NCI-H524 treated with DMSO at 0.1 percent for 48 hours (cell line): ENCODE results near the gene ZSWIM9.

Source experiments
- DNase-seq: peaks from one replicate; lab custom pipeline; 2025; lab: John Stamatoyannopoulos, UW

ZSWIM9 gene

DNA sequence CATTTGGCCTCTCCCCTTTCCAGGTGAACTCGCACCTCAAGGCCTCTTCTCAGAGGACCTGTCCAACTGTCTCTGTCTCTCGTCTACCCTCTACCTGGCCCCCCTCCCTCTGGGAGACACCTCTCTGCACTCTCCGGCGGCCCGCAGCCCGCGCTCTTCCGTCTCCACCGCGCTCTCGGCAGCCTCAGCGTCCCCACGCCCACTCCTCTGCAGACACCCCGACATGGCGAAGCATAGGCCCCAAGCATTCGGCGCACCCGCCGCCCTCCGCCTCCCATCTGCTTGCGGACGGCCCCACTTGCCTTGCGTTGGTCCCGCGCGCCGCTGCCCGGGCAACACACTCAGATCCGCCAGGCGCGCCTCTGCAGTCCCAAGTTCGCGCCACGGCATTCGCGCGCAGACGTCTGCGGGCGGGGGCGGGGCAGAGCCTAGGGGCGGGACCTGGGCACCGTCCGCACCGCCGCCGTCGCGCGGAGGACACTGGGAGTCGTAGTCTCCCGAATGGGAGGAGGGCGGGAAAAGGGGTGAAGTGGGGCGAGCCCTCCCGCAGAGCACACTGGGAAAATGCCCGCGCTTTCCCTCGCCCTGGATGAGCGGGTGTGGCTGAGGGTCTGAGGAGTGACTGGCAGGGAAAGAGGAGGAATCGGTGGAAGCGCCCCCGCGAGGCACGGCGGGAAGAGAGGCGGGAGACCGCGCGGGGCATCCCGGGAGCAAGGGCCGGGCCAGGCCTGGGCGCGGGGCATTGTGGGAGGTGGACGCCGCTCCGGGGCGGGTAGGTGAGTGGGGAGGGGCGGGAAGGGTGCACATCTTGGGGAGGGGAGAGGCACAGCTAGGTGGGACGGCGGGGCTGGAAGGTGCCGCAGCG is at the start of gene ZSWIM9, which contains the start of gene LIG1:
ZSWIM9 (plus strand) TSS at position 742 of the 865 bp plus-strand sequence. CDS start 1,123 bp downstream, outside the sequence.
LIG1 (minus strand) TSS at position 406 of the 865 bp plus-strand sequence. CDS start 4,778 bp downstream, outside the sequence.
- peak; percentile 94 for DNase-seq

DNA sequence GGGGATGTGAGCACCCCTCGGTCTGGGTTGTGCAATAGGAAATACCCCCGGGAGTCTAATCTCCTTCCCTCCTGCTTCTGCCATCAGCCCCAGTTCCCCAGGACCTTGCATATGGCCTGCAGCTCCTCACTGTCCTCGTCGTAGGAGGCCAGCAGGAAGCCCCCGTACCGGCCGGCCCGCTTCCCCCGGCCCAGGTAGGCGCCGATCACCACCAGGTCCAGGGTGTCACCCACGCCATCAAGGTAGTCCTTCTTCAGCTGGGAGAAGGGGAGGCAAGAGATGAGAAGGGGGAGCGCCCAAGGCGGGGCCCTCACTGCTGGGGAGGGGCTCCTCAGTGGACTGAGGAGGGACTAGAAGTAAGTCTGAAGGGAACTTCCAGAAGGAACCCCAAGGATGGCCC is 49.4 kb upstream of the ZSWIM9 start:
- DNase-seq = no peak

DNA sequence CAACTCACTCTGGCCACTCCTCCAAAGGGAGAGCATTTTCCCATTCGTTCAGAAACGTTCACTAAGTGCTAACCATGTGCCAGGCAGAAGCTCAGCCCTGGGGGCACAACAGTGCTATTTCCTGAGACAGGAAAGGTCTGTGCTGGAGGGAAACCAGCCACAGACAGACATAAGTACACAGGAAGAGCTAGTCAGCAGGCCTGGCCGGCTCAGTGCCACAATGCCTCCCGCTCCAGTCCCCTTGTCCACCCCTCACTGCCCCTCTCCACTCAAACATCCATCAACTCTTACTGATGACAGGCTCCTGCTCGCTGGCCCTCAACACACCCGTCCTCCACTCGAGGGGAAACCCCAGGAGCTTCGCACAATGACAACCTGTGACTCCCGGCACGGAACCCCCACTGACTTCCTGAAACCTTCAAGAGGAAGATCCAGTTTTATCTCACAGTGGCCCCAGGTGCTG is 48.5 kb upstream of the ZSWIM9 start:
- DNase-seq = no peak

DNA sequence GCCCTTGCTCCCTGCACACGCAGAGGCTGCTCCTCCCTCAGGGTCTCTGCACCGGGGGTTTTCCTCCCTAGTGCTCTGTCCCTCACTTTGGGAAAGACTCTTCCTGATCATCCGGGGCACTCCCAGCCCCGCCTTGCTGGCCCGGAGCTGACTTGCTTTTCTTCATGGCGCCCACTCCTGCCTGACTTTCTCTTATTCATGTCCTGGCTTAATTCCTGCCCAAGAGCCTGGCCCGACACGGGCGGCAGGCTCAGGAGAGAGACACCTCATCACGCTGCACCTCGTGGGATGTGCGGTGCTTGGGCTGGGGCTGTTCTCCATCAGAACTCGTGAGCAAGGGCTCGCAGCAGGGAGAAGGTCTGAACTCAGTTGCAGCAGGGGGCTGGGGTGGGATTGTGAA is 48.1 kb upstream of the ZSWIM9 start:
- DNase-seq = no peak

DNA sequence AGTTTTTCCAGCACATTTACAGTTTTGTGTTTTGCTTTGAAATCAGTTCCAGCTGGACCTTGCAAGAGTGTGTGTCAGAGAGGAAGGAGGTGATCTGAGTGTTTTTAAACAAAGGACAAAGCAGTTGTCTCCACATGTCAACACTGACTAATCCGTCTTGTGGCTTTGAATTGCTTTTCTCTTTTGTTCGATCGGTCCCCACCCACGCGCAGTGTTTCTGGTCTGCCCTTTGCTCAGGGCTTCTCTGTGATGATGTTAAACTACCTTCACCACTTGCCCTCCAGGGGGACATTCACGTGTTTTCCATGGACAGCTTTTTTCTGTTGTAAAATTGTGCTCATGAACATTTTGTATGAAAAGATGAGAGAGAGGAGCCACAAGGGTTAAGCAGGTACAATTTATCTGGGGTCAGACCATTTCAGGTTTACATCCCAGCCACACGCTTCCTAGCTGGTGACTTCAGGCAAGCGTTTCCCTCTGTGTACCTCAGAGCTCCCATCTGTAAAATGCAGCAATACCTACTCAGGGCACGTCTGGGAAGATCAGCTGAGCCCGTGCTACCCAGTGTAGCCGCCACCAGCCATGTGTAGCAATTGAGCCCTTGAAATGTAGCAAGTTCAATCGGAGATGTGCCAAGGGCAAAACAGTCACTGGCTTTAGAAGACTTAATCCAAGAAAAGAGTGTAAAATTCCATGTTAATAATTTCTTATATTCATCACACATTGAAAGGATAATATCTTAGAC is 46.4 kb upstream of the ZSWIM9 start:
- no peak for DNase-seq

DNA sequence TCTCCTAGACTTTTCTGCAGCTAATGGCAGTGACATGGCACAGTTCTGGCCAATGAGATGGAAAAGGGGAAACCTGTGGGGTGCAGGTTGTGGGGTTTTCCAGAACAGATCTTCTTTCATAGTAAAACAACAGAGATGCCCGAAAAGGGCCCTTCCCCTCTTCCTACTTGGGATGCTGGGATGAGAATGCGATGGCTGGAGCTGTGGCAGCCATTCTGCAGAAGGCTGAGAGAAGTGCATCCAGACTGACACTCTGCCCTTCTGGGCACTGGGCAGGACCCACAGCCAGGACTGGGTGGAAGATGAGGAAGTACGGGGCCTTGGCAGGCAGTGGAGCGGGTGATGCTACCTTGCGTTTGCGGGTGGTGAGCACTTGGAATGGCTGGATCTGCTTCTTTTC is 42.9 kb upstream of the ZSWIM9 start:
- DNase-seq = no peak

DNA sequence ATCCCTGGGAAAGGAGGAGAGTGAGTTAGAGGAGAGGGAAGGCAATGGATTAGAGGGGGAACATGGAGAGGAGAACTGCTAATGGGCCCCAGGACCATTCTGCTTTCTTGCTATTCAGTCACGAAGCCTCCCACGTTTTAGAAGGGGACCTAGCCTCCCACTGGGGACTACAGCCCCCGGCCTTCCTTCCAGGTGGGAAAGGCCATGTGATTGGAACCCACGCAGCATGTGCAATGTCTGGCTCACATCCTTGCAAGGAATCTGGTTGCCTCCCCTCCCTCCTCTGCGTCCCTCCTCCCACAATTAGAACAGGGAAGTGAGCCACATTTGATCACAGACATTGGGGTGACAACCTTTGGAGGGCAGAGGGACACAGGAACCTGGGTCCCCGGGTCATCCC is 37.4 kb upstream of the ZSWIM9 start:
- DNase-seq = no peak

DNA sequence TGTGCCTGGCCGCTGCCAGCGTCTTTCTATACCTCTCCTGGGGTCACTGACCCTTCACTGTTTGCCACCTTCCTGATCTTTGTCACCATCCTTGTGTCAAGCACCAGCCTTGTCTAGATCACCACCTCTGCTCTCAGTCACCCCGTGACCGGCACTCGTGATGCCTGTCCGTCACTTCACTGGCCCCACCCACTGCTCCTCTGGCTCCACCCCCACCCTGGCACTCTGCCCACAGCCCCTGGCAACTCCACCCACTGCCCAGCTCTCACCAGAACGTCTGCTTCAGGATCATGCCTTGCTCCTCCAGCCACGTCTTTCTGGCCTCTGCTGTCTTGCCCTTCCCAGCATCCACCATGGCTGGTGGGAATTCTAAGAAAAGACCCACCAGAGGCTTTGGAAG is 35.1 kb upstream of the ZSWIM9 start:
- no peak for DNase-seq

DNA sequence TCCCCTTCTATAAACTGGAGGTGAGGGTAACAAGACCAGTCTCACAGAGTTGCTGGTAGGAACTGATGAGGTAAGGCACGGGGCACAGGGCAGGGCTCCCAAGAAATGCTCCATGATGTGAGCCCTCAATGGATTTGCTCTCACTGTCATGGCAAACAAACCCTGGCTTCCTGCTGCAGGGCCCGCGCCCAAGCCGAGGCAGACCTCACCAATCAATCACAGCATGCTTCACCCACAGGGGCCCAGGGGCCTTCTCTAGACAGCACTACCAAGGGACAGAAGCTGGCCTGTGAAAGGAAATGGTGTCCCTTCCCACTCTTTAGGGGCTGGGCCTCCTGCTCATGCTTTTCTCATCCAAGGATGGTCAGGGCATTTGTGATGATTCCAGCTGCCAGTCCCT is 33.9 kb upstream of the ZSWIM9 start:
- DNase-seq = no peak

DNA sequence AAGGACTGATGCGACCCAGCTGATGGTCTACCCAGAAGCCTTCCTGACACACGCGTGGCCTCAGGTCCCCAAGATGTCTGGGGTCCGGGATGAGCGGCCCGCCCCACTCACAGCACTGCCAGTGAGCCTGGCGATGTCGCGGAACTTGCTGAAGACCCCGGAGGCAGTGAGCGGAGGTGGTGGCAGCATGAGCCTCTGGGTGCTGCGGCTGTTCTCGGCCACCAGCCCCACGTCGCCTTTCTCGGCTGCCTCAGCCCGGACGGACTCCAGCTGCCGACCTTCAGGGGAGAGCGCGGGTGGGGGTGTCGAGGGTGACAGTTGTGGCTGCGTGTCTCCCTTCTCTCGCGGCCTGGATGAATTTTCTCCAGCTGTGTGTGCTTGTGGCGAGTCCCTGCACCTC is 33.1 kb upstream of the ZSWIM9 start:
- no peak for DNase-seq

DNA sequence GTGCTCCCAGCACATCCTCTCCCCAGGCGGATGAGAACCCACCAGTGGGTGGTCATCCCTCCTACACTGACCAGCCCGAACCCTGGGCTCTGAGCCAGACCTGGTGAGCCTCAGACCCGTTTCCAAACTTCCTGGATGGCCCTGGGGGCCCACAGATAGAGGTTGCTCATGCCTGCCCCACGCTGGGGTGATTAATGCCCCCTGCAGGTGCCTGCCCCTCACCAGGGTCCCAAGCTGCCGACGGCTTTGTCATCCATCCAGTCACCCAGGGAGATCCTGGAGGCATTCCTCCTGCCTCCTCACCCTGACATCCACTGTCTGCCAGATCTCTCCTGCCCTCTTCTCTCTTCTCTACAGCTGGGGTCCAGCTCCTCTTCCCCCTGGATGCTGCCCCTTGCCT is 31.4 kb upstream of the ZSWIM9 start:
- DNase-seq = no peak

DNA sequence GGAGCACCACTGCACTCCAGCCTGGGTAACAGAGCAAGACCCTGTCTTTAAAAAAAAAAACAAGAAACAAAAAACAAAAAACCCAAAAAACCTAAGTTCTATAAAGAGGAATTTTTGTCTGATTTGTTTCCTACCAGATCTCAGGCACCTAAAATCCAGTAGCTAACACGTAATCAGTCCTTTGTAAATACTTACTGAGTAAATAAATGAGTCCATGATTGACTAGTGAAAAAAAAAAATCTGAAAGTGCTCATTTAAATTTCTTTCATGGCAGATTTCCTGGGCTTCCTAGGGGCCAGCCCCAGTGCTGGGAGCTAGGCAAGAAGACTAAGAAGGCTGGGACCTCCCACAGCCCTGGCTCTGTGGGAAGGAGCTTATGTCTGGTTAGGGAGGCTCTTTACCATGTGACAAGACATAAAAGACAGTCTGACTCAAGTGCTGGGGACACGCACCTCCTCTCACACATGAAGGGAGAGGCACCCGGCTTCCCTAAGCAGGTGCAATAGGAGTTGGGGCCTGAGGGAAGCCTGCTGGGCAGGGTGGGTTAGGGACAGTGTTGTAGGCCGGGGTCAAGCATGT is 22.8 kb upstream of the ZSWIM9 start:
- no peak for DNase-seq

DNA sequence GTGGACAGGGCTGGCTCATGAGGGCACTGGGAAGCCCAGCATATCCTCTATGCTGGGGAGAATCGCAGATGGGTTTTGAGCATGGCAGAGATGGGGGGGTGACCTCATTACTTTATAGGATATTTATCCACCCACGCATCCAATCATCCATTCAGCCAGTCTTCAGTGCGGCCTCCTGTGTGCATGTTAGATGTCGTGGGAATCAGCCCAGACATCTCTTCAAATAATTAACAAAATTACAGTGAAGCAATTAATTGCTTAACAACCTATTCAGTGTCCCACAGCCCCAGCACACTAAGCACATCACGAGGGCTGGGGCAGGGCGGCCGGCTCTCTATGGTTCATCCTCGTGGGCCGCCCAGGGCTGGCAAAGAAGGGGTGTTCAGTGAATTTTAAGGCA is 21.9 kb upstream of the ZSWIM9 start:
- DNase-seq = no peak

DNA sequence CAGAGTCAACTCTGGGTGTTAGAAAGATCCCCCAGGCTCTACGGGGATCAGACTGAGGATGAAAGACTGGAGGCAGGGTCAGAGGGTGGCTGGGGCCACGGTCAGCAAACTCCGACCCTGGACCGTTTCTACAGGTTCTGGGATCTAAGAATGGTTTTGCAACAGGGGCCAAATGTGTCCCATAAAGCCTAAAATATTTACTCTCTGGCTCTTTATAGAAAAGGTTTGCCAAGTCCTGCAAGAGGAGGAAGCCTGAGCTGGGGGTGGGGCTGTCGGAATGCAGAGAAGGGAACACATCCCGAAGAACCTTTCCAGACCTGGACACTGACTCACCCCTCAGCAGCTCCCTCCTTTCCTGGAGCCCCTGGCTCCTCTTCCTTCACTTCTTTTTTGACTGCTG is 21.1 kb upstream of the ZSWIM9 start:
- DNase-seq = no peak

DNA sequence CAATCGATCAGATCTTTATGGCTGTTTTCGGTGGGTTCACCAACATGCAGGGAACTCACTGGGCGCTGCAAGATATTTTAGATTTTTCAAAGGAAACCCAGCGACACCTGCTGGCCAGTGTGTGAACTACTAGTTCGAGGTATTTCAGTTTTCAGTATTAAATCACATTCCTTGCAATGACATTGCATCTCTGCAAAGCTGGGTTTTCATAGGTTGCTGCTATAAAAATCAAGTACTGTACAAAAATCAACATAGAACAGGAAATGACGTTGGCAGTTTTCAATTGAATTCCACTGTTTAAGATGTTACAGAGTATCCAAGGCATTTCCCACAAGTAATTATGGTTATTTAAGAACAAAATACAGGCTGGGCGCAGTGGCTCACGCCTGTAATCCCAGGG is 17.9 kb upstream of the ZSWIM9 start:
- no peak for DNase-seq

DNA sequence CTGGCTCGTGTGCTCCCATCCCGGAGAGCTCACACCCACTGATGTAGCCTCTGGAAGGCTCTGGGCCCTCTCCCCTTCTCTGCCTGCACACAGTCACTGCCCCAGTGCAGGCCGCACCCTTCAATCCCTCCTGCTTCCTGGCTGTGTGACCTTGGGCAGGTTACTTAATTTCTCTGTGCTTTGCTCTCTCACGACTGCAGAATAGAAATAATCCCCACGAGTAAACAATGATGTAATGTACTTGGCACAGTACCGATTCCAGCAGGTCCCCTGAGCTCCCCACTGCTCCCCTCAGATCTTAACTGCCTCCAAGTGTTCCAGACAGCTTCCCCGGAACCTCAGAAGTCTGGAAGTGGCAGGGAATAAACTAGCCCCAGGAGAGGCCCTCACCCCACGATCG is 16.5 kb upstream of the ZSWIM9 start:
- DNase-seq = no peak

DNA sequence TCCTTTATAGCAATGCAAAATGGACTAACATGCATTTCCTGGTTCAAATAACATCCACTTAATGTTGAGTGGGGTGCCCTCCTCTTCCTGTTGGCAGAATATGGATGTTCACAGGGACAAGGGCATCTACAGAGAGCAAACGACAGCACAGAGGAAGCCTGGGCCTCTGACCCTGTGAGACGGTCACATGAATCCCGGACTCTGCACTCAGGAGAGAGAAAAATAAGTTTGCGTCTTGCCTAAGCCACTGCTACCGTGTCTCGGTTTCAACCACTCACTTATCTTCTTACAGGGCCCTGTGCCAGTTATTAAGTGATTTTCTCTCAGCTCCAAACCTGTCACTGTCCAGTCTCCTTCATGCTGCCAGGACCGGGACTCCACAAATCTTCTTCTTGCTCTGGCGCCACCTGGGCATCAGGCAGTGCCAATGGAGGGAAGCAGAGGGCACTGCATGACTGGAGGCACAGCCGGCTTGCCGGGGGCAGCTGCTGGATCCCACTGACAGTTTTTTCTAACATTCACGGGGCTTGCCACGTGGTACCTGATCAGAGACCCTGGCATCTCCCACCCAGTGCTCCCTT is 12.2 kb upstream of the ZSWIM9 start:
- DNase-seq = no peak

DNA sequence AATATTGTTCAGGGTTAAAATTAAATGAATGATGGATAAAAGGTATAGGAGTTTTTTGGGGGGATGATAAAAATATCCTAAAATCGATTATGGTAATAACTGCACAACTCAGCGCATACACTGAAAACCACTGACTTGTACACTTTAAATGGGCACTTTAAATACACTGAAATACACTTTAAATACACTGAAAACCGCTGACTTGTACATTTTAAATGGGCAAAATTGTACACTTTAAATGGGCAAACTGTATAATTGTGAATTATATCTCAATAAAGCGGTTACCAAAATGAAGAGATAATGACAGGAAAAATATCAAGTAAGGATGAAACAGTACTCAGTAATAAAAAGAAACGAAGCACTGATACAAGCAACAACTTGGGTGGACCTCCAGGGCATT is 1.8 kb upstream of the ZSWIM9 start:
- no peak for DNase-seq

DNA sequence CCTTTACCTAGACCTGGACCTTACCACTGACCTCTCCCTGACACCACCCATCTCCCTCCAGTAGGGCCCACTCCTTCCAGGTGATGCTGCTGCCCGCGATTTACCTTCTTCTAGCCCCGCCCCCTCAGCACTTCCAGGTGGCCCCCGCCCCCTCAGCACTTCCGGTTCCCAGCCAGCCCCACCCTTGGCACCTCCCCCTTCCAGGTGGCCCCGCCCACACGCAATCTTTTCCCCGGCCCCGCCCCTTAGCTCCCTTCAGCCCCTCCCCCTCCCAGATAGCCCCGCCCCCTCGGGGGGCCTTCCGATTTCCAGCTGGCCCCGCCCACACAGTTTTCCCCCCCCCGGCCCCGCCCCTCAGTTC is 922 bp upstream of the ZSWIM9 start:
- DNase-seq = no peak

DNA sequence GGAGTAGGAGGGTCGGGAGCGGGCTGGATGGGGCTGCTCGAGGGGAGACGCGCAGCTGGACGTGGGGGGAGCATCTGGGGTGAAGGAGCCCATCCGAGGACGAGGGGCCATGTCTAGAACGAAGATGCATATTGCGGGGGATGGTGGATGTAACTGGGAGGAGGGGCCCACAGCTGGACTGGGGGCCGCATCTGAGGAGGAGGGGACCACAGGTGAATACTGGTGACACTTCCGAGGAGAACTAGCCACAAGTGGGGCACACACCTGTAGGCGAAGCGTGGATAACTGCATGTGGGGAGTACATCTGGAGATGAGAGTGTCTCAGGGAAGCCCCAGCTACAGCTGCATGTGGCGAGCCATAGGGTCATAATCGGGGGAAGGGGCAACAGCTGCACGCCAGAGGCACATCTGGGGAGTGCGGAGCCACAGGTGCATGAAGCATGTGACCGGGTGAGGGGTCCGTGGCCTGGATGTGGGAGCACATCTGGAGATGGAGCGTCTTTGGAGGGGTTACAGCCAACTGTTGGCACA is 402 bp downstream of the ZSWIM9 start:
- no peak for DNase-seq

DNA sequence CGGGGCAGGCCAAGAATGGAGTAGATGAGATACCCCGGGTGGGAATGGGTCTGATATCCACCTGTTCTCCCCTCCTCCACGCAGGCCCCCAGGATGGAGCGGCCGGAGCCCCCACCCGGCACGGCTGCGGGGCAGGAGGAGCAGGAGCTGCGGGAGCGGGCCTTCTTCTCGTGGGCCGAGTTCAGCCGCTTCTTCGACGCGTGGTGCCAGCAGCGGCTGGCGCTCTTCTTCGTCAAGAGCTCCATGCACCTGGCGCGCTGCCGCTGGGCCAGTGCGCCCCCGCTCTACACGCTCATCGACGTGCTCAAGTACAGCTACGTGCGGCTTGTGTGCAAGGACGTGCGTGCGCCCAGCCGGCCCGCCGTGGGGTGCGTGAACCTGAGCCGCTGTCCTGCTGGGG is 1.2 kb downstream of the ZSWIM9 start:
- DNase-seq = no peak

DNA sequence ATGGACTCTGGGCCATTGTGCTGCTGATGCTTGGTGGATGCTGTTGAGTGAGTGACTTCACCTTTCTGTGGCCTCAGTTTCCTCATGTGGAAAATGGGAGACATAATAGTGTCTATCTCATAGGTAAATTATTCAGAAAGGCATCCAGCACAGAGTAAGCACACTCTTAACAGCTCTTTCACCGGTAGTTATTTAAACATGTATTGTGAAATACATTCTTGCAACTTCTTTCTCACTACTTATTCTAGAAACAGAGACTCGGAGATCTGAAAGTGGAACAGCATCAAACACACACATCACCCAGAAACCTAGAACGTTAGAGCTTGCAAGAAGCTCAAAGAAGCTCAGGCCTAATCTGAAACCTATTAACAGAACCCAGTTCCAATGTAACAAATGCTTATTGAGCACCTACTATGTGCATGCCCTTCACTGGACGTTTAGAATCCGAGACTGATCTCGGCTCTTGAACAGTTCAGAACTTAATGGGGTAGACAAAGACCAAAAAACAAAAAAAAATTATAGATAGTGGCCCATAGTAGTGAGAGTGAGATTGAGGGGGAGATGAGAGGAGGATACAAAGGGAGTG is 4.1 kb downstream of the ZSWIM9 start:
- no peak for DNase-seq
